NCI-H2081 (cell line): ENCODE data around the gene ERICH6.
A peak's percentile ranks its signal among the peaks of the same experiment; 100 is the strongest.

Experiments
- DNase-seq, 2 experiments: peaks; one replicate each; lab custom pipeline; 2025; lab: John Stamatoyannopoulos, UW

ERICH6 gene

GRCh38 chr3:150736903-150737832 lies 33.4 kb upstream of the ERICH6 start:
- DNase-seq: no peak

GRCh38 chr3:150736316-150736719 lies 32.6 kb upstream of the ERICH6 start:
- DNase-seq: no peak

GRCh38 chr3:150734795-150735119 lies 31.0 kb upstream of the ERICH6 start:
- no peak for DNase-seq

- no peak for DNase-seq
Measured at GRCh38 chr3:150733936-150734794, 30.4 kb upstream of the ERICH6 start.

- DNase-seq: no peak
Measured at GRCh38 chr3:150733373-150733935, 29.7 kb upstream of the ERICH6 start.

- DNase-seq: no peak
Measured at GRCh38 chr3:150729682-150730360, 26.1 kb upstream of the ERICH6 start.

- DNase-seq: peak in 1 of 2 experiments; percentile 45
Measured at GRCh38 chr3:150727653-150728502, 24.2 kb upstream of the ERICH6 start.

GRCh38 chr3:150725548-150725947 lies 21.8 kb upstream of the ERICH6 start:
- no peak for DNase-seq

GRCh38 chr3:150723946-150724345 lies 20.2 kb upstream of the ERICH6 start:
- peak; percentile 9 to 76 for DNase-seq

- no peak for DNase-seq
Measured at GRCh38 chr3:150722267-150722666, 18.5 kb upstream of the ERICH6 start.

- DNase-seq: peak; percentile 78 to 82
Measured at GRCh38 chr3:150721285-150722130, 17.8 kb upstream of the ERICH6 start.

- DNase-seq: no peak
Measured at GRCh38 chr3:150720444-150720843, 16.7 kb upstream of the ERICH6 start.

GRCh38 chr3:150710097-150710496 lies 6.4 kb upstream of the ERICH6 start:
- no peak for DNase-seq

- DNase-seq: peak; percentile 32 to 63
Measured at GRCh38 chr3:150703299-150703755, 393 bp downstream of the ERICH6 start.

GRCh38 chr3:150699068-150699639 lies 4.6 kb downstream of the ERICH6 start:
- DNase-seq: no peak

GRCh38 chr3:150697646-150698045 lies 6.1 kb downstream of the ERICH6 start:
- no peak for DNase-seq

- DNase-seq: no peak
Measured at GRCh38 chr3:150691414-150692040, 12.2 kb downstream of the ERICH6 start.

- DNase-seq: no peak
Measured at GRCh38 chr3:150687613-150688012, 16.1 kb downstream of the ERICH6 start.

- no peak for DNase-seq
Measured at GRCh38 chr3:150682824-150683223, 20.9 kb downstream of the ERICH6 start.
